Measurements from ENCODE around the gene LRRC4B.

- TF ChIP-seq POLR2A (IDR thresholded peaks at IDR 0.05) (no peak), CTCF (IDR thresholded peaks at IDR 0.05) (no peak)
Measured at GRCh38 chr19:50562996-50563395, 5.2 kb downstream of the LRRC4B start.

Data from adrenal gland (tissue), 5 donors.